ENCODE measurements around the gene HBG2.
"Not testable (repeated sequence)": the region's sequence is repeated elsewhere in the genome, so short reads cannot be mapped to it uniquely, and the experiment has no call there.

The HBG2 gene

DNA sequence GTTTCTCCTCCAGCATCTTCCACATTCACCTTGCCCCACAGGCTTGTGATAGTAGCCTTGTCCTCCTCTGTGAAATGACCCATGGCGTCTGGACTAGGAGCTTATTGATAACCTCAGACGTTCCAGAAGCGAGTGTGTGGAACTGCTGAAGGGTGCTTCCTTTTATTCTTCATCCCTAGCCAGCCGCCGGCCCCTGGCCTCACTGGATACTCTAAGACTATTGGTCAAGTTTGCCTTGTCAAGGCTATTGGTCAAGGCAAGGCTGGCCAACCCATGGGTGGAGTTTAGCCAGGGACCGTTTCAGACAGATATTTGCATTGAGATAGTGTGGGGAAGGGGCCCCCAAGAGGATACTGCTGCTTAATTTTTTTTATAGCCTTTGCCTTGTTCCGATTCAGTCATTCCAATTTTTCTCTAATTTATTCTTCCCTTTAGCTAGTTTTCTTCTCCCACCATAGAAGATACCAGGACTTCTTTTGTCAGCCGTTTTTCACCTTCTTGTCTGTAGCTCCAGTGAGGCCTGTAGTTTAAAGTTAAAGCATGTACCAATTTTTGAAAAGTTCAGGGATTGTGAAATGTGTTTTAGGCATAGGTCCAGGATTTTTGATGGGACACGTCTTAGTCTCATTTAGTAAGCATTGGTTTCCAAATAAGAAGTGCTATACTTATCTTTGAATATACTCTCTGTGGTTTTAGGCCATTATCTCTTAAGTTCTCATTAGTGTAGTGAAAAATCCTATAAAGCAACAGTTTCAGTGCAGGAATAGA is at the start of gene HBG2:
Gene HBG2, minus strand, starts transcription at position 136 of the 768 bp plus-strand sequence. Its CDS starts 53 bp downstream, at position 83.
- not testable (repeated sequence) for DNase-seq (ENCODE audit: low read depth, low spot score)

DNA sequence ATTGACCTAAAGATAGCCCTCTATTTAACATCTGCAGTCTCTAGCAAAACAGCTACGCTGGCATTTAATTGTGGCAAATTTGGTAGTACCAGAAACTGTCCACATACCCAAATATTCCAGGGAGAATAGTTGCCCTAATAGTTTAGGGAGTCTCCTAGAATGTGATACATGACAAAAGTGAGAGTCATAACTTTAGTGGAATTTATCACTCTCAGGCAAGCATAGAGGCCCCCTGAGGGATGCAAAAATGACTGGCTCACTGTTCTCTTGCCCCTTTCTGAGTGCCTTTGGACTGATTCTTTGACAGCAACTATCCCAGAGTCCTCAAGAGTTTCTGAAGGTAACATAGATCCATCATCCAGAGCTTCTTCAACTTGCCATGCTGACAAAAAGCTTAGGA is 49.5 kb upstream of the HBG2 start:
- no peak for DNase-seq (ENCODE audit: low read depth, low spot score)

DNA sequence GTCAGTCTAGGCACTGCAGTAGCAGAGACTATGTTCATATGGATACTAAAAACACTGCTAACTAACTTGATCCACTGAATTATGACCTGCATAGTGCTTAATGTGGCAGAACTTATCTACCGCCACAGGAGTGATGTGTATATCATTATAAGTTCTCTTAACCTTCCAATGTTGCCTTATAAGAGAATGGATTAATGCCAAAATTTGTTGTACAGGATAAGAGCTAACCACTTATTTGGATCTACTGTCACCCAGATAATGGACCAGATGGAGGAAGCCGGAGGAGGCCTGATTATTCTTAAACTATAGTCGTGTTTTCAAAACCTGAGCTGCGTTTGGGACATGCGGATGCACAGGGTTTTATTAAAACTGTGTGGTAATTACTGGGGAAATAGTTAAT is 49.0 kb upstream of the HBG2 start:
- no peak for DNase-seq (ENCODE audit: low read depth, low spot score)

DNA sequence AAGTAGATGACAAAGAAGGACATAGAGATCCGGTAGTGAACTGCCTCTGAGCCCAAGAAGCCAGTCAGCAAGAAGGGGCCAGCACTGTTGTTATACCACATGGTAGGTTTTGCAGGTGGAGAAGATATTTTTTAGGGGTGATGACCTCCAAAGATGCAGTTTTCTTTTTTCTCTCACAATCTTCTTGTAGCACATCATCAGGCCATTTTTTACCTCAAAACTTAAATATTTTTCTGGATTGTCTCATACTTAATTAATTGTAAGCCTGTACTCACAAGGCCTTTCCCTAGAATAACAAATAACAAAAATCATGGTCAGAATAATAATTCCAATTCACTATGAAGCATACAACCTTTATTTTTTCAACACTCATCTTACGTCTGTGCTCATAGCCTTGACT is 47.3 kb upstream of the HBG2 start, which contains the start of gene OR51B4:
Gene OR51B4, minus strand, starts transcription at position 101 of the 400 bp plus-strand sequence. Its CDS starts 0 bp downstream, at position 101.
- DNase-seq (ENCODE audit: low read depth, low spot score): no peak

DNA sequence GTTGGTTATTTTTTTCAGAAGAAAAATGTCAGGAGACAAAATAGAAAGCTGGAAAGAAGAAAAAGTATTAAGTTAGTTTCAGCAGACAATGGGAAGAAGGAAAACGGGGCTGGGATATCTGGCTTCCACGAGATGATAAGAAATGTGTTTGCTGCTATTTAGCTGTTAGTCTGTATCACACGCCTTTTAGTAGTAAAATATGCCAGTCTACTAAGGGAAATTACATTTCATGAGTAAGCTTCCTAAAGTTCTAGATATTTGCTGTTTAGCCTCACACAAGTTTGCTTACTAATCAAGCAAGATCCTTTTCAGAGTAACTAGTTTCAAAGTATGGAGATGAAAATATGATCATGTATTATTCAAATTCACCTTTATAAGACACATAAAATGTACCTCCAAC is 45.7 kb upstream of the HBG2 start:
- DNase-seq (ENCODE audit: low read depth, low spot score): no peak

DNA sequence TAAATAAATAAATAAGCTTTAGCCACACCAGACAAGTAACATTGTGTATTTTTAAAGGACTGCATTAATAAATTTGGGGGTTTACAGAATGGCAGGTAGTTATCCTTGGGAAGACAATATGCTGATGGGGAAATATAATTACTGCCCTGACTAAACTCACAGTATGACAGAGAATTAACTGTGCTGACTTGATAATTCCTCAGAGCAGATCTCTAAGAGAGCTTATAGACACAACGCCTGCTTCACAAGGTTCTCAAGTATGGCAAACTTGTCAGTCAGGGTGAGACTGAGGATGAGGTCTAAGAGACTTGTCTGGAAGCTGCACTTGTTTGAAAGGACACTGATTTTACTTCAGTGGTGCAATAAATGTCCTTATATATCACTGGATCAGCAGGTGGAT is 43.9 kb upstream of the HBG2 start:
- DNase-seq (ENCODE audit: low read depth, low spot score): no peak

DNA sequence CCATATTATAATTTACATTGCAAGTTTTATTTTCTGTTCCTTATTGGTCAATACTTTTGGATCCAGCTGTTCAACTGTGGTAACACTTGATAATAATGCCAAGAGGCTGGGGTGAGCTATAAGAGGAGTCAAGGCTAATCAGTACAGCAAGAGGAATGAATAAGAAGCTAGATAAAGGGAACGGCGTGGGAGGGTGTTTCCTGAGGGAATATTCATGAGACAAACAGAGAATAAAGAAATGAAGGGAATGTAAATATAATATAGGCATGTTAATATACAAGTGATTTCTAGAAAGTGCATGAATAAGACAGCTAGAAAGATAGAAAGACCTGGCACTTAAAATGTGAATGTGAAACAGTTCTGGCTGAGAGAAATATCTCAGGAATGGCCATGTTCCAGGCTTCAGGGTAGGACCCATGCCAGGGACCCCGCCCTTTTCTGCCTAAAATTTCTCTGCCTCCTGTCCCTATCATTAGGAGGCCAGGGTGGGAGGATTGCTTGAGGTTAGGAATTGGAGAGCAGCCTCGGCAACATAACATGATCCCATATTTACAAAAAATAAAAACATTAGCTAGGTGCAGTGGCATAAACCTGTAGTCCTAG is 43.2 kb upstream of the HBG2 start:
- DNase-seq (ENCODE audit: low read depth, low spot score): no peak

DNA sequence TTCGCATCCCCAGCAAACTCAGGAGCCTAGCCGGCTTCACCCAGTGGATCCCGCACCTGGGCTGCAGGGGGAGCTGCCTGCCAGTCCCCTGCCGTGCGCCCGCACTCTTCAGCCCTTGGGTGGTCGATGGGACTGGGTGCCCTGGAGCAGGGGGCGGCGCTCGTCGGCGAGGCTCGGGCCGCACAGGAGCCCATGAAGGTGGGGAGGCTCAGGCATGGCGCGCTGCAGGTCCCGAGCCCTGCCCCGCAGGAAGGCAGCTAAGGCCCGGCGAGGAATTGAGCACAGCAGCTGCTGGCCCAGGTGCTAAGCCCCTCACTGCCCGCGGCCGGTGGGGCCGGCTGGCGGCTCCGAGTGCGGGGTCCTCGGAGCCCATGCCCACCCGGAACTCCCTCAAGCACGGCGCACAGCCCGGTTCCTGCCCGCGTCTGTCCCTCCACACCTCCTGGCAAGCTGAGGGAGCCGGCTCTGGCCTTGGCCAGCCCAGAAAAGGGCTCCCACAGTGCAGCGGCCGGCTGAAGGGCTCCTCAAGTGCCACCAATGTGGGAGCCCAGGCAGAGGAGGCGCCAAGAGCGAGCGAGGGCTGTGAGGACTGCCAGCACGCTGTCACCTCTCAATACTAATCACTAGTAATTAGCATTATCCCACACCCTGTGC is 39.9 kb upstream of the HBG2 start:
- DNase-seq (ENCODE audit: low read depth, low spot score): not testable (repeated sequence)

DNA sequence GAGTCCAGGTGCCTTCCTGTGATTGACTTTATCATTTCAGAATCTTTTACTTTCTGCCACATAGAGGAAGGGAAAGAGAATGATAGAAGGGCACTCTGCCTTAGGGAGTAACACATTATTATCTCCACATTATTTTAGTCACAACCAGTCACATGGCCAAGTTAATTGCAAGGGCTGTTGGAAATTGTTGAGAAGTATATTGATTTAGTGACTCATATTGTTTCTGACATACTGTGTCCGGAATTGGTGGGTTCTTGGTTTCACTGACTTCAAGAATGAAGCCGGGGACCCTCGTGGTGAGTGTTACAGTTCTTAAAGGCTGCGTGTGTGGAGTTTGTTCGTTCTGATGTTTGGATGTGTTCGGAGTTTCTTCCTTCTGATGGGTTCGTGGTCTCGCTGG is 38.4 kb upstream of the HBG2 start:
- no peak for DNase-seq (ENCODE audit: low read depth, low spot score)

DNA sequence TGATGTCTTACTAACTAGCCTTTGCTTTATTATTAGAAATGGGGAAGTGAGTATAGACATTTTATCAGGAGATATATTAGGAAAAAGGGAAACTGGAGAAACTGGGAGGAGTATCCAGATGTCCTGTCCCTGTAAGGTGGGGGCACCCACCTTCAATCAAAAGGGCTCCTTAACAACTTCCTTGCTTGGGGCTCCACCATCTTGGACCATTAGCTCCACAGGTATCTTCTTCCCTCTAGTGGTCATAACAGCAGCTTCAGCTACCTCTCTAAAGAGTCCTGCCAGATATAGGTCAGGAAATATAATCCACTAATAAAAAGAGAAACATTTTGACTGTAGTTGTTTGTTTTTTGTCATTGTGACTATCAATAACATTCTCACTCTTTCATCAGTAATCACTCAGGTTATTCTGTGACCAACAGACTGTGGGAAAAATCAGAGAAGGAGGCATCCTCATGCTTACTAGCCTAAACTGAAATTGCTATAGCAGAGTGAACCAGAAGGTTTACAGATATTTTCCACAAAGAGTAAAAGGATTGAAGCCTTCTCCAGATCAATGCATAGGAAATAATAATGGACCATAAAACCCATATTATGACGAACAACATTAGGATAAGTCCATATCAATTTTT is 36.7 kb upstream of the HBG2 start:
- peak; percentile 23 for DNase-seq (ENCODE audit: low read depth, low spot score)

DNA sequence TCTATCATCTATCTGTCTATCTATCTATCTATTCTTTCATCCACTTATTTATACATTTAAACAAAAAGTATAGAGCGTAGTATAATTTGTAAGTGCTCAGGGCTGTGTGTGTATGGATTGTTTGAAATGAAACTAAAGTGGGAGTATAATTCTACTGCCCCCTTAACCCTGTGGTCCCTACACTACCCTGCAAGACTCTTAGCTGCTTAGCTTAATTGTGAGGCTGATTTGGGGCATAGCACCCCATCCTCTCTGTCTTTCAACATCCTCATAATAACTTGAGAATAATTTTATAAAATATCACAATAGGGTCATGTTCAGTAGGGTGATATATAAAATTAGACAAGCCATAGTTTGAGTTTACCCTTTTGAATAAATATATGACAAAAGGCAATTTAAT is 35.5 kb upstream of the HBG2 start:
- no peak for DNase-seq (ENCODE audit: low read depth, low spot score)

DNA sequence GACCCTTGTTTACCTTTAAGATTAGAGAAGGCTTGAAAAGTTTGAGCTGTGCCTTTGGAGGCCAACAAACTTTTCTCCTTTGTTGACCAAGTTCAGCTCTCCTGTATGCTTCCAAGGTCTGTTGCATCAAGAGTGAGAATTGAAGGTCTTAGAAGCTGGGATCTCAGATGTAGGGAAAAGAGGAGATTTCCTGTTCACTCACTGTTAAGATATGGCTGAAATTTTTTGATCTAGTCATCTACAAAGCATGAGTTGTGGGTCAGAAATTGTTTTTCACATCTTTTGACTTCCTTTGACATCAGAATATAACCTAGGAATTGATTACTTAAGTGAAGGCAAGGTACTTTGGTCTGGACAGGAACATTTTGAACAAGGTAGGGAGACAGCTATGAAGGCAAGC is 35.1 kb upstream of the HBG2 start:
- DNase-seq (ENCODE audit: low read depth, low spot score): no peak

DNA sequence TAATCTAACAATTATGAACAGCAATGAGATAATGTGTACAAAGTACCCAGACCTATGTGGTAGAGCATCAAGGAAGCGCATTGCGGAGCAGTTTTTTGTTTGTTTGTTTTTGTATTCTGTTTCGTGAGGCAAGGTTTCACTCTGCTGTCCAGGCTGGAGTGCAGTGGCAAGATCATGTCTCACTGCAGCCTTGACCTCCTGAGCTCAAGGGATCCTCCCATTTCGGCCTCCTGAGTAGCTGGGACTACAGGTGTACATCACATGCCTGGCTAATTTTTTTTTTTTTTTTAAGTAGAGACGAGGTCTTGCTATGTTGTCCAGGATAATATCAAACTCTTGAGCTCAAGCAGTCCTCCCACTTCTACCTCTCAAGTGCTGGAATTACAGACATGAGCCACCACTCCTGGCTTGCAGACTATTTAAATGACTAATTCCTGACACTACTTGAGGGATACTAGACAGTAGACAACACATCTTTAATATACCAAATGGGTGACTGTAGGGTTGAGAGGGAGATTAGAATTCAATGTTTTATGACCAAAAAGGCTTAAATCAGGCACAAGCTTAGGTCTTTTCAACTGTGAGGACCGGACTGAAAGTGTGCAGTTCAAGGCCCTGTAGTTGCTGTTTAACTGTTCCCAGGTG is 34.4 kb upstream of the HBG2 start:
- DNase-seq (ENCODE audit: low read depth, low spot score): no peak

DNA sequence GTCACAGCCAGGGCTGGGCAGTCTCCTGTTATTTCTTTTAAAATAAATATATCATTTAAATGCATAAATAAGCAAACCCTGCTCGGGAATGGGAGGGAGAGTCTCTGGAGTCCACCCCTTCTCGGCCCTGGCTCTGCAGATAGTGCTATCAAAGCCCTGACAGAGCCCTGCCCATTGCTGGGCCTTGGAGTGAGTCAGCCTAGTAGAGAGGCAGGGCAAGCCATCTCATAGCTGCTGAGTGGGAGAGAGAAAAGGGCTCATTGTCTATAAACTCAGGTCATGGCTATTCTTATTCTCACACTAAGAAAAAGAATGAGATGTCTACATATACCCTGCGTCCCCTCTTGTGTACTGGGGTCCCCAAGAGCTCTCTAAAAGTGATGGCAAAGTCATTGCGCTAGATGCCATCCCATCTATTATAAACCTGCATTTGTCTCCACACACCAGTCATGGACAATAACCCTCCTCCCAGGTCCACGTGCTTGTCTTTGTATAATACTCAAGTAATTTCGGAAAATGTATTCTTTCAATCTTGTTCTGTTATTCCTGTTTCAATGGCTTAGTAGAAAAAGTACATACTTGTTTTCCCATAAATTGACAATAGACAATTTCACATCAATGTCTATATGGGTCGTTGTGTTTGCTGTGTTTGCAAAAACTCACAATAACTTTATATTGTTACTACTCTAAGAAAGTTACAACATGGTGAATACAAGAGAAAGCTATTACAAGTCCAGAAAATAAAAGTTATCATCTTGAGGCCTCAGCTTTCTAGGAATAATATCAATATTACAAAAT is 33.7 kb upstream of the HBG2 start:
- DNase-seq (ENCODE audit: low read depth, low spot score): no peak

DNA sequence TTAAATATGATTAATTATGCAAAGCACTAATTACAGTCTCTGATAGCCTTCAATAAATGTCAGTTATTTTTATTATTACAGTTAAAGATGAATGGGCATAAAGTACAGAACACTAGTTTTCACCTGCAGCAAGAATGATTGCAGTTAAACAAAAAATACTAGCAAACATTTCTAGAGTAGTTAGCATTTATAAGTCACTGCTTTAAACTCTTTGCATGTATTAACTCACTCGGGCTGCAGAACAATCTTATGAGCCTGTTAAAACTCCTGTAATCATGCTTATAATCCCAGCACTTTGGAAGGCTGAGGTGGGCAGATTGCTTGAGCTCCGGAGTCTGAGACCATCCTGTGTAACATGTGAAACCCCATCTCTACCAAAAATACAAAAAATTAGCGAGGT is 32.3 kb upstream of the HBG2 start:
- DNase-seq (ENCODE audit: low read depth, low spot score): no peak

DNA sequence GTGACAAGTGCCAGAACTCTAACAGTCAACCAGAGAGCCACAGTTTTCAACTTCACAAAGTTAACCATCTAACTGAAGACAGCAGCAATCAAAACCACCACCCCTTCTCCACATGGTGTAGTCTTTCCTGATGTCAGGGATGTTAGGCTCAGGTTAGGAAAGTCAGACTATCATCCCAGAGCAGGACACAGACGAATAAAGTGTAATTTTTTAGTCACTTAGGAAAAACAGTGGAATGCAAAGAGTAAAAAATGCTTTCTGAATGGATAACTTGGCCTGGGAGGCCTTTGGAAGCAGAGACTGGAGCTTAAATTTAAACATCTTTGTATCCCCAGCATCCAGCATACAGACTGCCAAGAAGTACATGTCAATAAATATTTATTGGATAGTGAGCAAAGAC is 31.8 kb upstream of the HBG2 start:
- no peak for DNase-seq (ENCODE audit: low read depth, low spot score)

DNA sequence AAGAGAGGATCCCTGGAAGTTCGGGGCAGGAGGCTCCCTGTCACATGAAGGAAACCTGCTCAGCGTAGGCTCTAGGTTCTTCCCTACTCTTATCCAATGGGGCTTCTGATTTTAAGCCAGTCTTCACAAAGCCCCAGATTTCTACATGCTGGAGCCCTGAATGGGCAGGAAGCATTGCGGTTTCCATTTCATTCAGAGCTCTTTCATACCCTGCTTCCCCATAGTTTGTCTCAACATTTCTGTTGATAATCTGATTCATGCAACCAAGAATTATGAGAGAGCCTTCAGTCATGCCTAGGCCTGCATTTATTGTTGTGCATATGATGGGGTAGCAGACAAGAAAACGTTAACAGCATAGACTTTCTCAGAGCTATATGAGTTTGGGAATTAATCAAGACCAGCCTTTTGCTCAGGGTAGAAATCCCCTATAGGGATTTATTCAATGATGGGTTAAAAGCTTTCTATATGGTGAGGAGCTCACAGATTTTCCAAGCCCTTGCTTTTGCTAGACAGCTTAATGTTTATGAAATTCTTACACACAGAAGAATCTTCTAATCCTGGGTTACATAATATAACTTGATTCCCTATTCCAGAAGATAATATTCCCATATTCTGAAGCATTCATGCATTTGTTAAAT is 31.2 kb upstream of the HBG2 start:
- no peak for DNase-seq (ENCODE audit: low read depth, low spot score)

DNA sequence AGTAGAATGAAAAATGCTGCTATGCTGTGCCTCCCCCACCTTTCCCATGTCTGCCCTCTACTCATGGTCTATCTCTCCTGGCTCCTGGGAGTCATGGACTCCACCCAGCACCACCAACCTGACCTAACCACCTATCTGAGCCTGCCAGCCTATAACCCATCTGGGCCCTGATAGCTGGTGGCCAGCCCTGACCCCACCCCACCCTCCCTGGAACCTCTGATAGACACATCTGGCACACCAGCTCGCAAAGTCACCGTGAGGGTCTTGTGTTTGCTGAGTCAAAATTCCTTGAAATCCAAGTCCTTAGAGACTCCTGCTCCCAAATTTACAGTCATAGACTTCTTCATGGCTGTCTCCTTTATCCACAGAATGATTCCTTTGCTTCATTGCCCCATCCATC is 30.1 kb upstream of the HBG2 start:
- no peak for DNase-seq (ENCODE audit: low read depth, low spot score)

DNA sequence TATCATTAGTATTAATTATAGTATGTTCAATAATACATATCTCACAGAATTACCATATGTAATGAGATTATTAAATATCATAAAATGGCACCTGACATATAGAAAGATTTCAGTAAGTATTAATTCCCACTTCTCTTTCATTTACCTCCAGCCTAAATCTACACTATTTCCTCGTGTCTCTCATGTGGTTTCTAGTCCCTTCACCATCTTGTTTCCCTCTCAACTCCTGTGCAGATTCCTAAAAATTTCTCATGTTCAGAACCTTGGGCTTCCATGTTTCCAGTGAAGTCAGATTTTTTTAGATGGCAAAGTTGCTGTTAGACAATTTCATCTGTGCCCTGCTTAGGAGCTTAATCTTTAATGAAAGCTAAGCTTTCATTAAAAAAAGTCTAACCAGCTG is 29.3 kb upstream of the HBG2 start:
- no peak for DNase-seq (ENCODE audit: low read depth, low spot score)

DNA sequence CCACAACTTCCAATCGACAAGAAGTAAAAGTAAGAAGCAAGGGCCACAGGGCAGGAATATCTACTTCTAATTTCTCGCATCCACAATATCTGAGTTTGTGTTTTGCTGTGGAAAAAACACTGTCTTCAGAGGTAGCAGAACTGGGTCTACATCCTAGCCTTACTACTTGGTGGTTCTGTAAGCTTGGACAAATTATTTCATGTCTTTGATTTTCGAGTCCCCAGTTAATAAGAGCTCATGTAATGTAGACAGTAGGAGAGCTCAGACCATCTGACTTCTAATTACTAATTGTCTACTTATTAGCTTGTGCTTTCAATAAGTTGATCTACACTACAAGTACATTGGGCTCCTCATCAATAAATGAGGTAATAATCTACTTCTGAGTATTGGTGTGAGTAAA is 28.5 kb upstream of the HBG2 start:
- no peak for DNase-seq (ENCODE audit: low read depth, low spot score)

DNA sequence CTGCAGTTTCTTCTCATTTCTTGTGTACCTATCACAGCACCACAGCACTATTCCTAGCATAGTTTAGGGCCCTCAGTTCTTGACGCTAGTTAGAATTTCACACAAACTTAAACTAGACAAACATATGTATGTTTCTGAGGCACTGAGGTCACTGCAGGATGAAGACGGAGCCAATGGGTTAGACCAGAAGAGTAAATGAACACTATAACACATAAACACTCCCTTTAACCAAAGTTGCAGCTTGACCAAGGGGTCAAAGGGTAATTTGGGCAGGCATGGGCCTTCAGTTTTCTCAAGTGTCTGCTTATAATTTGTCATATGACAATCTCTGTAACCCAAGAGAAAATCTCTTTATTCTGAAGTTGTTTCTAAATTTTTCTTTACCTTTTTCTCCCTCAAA is 28.0 kb upstream of the HBG2 start:
- DNase-seq (ENCODE audit: low read depth, low spot score): no peak
